GM23338 (cell line): ENCODE measurements around the gene EIF3K. TPM values are rescaled to one million over a fixed set of nuclear protein-coding genes. Genes with fewer than 3 reads are reported as not detected.

Experiments used
- ATAC-seq: fragments of 200-7000 bp; cut with Tn5 transposase; 3 replicates; pipeline ENCODE4 v1.9.1; 2020
- DNase-seq: peaks from one replicate; pipeline ENCODE4 v3.0.0-alpha.2; 2015; ENCODE audit warnings: low spot score
- H2AFZ ChIP-seq: fragments of 200-600 bp; sonication (generic); 2 replicates; pipeline ENCODE4 v1.8.0; 2016; ENCODE audit warnings: antibody characterized with exemption, mild to moderate bottlenecking, moderate library complexity
- H3F3A ChIP-seq: fragments of 200-600 bp; sonication (generic); replicated peaks from 2 replicates; pipeline ENCODE4 v1.8.0; 2017; ENCODE audit warnings: antibody characterized with exemption, mixed run types, low read depth
- H3K27ac ChIP-seq: fragments of 200-600 bp; sonication (generic); 2 replicates; pipeline ENCODE4 v1.6.1; 2016; ENCODE audit warnings: low read depth
- H3K27me3 ChIP-seq: fragments of 200-600 bp; sonication (generic); 2 replicates; pipeline ENCODE4 v1.8.0; 2016; ENCODE audit warnings: mild to moderate bottlenecking, mixed run types, moderate library complexity; ENCODE audit not compliant: insufficient read depth
- H3K36me3 ChIP-seq: fragments of 200-600 bp; sonication (generic); 2 replicates; pipeline ENCODE4 v1.8.0; 2016; ENCODE audit warnings: mild to moderate bottlenecking; ENCODE audit not compliant: insufficient read depth
- H3K4me1 ChIP-seq: fragments of 200-600 bp; sonication (generic); 2 replicates; pipeline ENCODE4 v1.8.0; 2016; ENCODE audit warnings: mild to moderate bottlenecking, moderate library complexity; ENCODE audit not compliant: insufficient read depth
- H3K4me2 ChIP-seq: fragments of 200-600 bp; sonication (generic); 2 replicates; pipeline ENCODE4 v1.7.1; 2017; ENCODE audit warnings: mixed run types
- H3K4me3 ChIP-seq: fragments of 200-600 bp; sonication (generic); 2 replicates; pipeline ENCODE4 v1.6.1; 2016; ENCODE audit warnings: mixed run types
- H3K79me2 ChIP-seq: fragments of 200-600 bp; sonication (generic); replicated peaks from 2 replicates; pipeline ENCODE4 v1.8.0; 2017; ENCODE audit warnings: mild to moderate bottlenecking; ENCODE audit not compliant: insufficient read depth
- H3K9me2 ChIP-seq: fragments of 200-600 bp; sonication (generic); 2 replicates; pipeline ENCODE4 v1.8.0; 2017; ENCODE audit not compliant: insufficient read depth
- H4K20me1 ChIP-seq: fragments of 200-600 bp; sonication (generic); replicated peaks from 2 replicates; pipeline ENCODE4 v1.8.0; 2017; ENCODE audit warnings: mild to moderate bottlenecking; ENCODE audit not compliant: insufficient read depth
- H3K27ac Mint-ChIP-seq: 2 replicates; pipeline ENCODE4 v1.8.0; 2020; ENCODE audit warnings: inconsistent platforms, mild to moderate bottlenecking, moderate library complexity, mixed read lengths
- H3K27me3 Mint-ChIP-seq: 3 replicates; pipeline ENCODE4 v1.8.0; 2022; ENCODE audit warnings: low read depth, mild to moderate bottlenecking, moderate library complexity, mixed read lengths, inconsistent platforms; ENCODE audit not compliant: insufficient read depth, poor library complexity
- H3K36me3 Mint-ChIP-seq: 3 replicates; pipeline ENCODE4 v1.8.0; 2021; ENCODE audit warnings: low read depth, mild to moderate bottlenecking, inconsistent platforms, moderate library complexity, mixed read lengths
- H3K4me1 Mint-ChIP-seq: 3 replicates; pipeline ENCODE4 v1.8.0; 2020; ENCODE audit warnings: mild to moderate bottlenecking, inconsistent platforms, mixed read lengths
- H3K4me3 Mint-ChIP-seq: 3 replicates; pipeline ENCODE4 v1.8.0; 2021; ENCODE audit warnings: moderate library complexity, mild to moderate bottlenecking, inconsistent platforms, mixed read lengths
- H3K9me3 Mint-ChIP-seq: 3 replicates; pipeline ENCODE4 v1.8.0; 2020; ENCODE audit warnings: moderate library complexity, mild to moderate bottlenecking, inconsistent platforms, mixed read lengths
- CTCF ChIP-seq, 2 experiments: fragments of 200-600 bp in 1 of 2; sonication (generic) in 1 of 2; conservative IDR thresholded peaks; 2 replicates each; pipeline versions ENCODE4 v1.5.1 to v1.6.1; 2016 to 2017; ENCODE audit warnings: antibody characterized with exemption in 2 of 2, low read depth in 2 of 2, mild to moderate bottlenecking in 2 of 2, moderate library complexity in 1 of 2
- NANOG ChIP-seq: IDR thresholded peaks from 2 replicates; pipeline ENCODE4 v1.6.1; 2016; ENCODE audit warnings: antibody characterized with exemption, borderline replicate concordance
- POLR2AphosphoS5 ChIP-seq: IDR thresholded peaks from 2 replicates; pipeline ENCODE4 v1.6.1; 2016; ENCODE audit warnings: antibody characterized with exemption, low read depth
- STAT1 ChIP-seq: IDR thresholded peaks from one replicate; pipeline ENCODE4 v1.6.1; 2016; ENCODE audit warnings: antibody characterized with exemption; ENCODE audit not compliant: unreplicated experiment
- ZNF114 ChIP-seq: fragments of 250-450 bp; sonication (Bioruptor Pico); IDR thresholded peaks from 2 replicates; pipeline ENCODE4 v1.5.0; 2020; ENCODE audit warnings: mild to moderate bottlenecking, moderate library complexity
- ZNF331 ChIP-seq: fragments of 250-450 bp; sonication (Bioruptor Pico); IDR thresholded peaks from 2 replicates; pipeline ENCODE4 v1.5.0; 2020; ENCODE audit warnings: low read depth, mild to moderate bottlenecking, moderate library complexity
- ZNF462 ChIP-seq: fragments of 250-450 bp; sonication (Bioruptor Pico); IDR thresholded peaks from 2 replicates; pipeline ENCODE4 v1.5.0; 2020; ENCODE audit warnings: mild to moderate bottlenecking, moderate library complexity
- polyA plus RNA-seq: library from polyadenylated mRNA; unstranded; fragments of >200 nt; fragmentation: Nextera tagmentation; extraction: Ambion mirVana; gene quantifications from 2 replicates; pipeline ENCODE4 v1.2.1, GENCODE V29; 2016
- total RNA-seq: library from RNA; depleted of rRNA; stranded (reverse); fragments of >200 nt; shearing (Covaris generic); gene quantifications from 2 replicates; pipeline ENCODE4 v1.2.3, GENCODE V29; 2014

Gene EIF3K
- total and polyA plus RNA-seq, 2 experiments from 2014 or later, result 226 to 509 TPM

- no peak for TF ChIP-seq ZNF462 (CRISPR knock-in tag)
Observed at GRCh38 chr19:38638461-38638860, 19.5 kb downstream of the EIF3K start (continued).

GRCh38 chr19:38639679-38640078 is 20.7 kb downstream of the EIF3K start:
- Mint-ChIP-seq H3K27ac (no peak overlapping the region), H3K4me3 (no peak overlapping the region), H3K27me3 (peaks cover 10% of the 10 kb centered on the region), H3K36me3 (peaks cover 29% of the 10 kb centered on the region), H3K9me3 (no peaks in the 10 kb centered on the region), H3K4me1 (peaks cover 12% of the 10 kb centered on the region)
- DNase-seq (no peak), ATAC-seq (no peak)
- Histone ChIP-seq H3K4me1 (peaks cover 9% of the 10 kb centered on the region), H2AFZ (no peak overlapping the region), H3K27me3 (no peaks in the 10 kb centered on the region), H3K4me2 (no peak overlapping the region), H3K27ac (no peak overlapping the region), H3F3A (peaks cover 9% of the 10 kb centered on the region; the same call in 1 of the 2 replicates), H3K4me3 (no peak overlapping the region), H3K9me2 (no peaks in the 10 kb centered on the region), H3K36me3 (0 out of 2 replicates have a peak, but pooled peaks cover 10% of the 10 kb centered on the region), H3K79me2 (no peaks in the 10 kb centered on the region), H4K20me1 (no peaks in the 10 kb centered on the region)
- TF ChIP-seq CTCF (conservative IDR thresholded peaks at IDR 0.05; ENCODE audit: low read depth in 2 of 2) (no peak), POLR2AphosphoS5 (no peak), ZNF462 (CRISPR knock-in tag) (no peak), STAT1 (no peak), NANOG (no peak), ZNF114 (no peak), ZNF331 (CRISPR knock-in tag) (no peak)
